NCI-H345 treated with DMSO at 0.1 percent for 48 hours (cell line): ENCODE measurements around the gene HAUS5.
"Not testable (repeated sequence)": the region's sequence is repeated elsewhere in the genome, so short reads cannot be mapped to it uniquely, and the experiment has no call there.

Experiments
- DNase-seq: peaks from one replicate; lab custom pipeline; 2025; ENCODE audit not compliant: unreplicated experiment; lab: John Stamatoyannopoulos, UW

The HAUS5 gene

GRCh38 chr19:35641515-35642151 lies 29.1 kb downstream of the HAUS5 start, which contains the start of gene ETV2:
Gene ETV2 (plus strand): TSS chr19:35641745. CDS start chr19:35642461, 716 bp downstream.
- DNase-seq, result no peak

GRCh38 chr19:35642312-35642711 lies 29.8 kb downstream of the HAUS5 start:
- DNase-seq, result no peak

GRCh38 chr19:35642798-35643254 lies 30.3 kb downstream of the HAUS5 start:
- no peak for DNase-seq

- peak; percentile 97 for DNase-seq
These were observed 31.0 kb downstream of the HAUS5 start for GRCh38 chr19:35643255-35644205.

GRCh38 chr19:35644206-35644986 lies 31.9 kb downstream of the HAUS5 start:
- peak; percentile 100 for DNase-seq

GRCh38 chr19:35644987-35645679 lies 32.6 kb downstream of the HAUS5 start:
- peak; percentile 94 for DNase-seq

- DNase-seq, result no peak
These were observed 33.4 kb downstream of the HAUS5 start for GRCh38 chr19:35645680-35646511.

GRCh38 chr19:35648017-35648961 lies 35.8 kb downstream of the HAUS5 start, which contains the start of gene COX6B1:
Gene COX6B1 (plus strand): TSS chr19:35648323. CDS start chr19:35651244, 2,921 bp downstream.
- peak; percentile 100 for DNase-seq

GRCh38 chr19:35650581-35650980 lies 38.0 kb downstream of the HAUS5 start:
- DNase-seq, result no peak

GRCh38 chr19:35654828-35655227 lies 42.3 kb downstream of the HAUS5 start:
- DNase-seq, result not testable (repeated sequence)

GRCh38 chr19:35655600-35655999 lies 43.1 kb downstream of the HAUS5 start:
- DNase-seq, result no peak

- no peak for DNase-seq
These were observed 44.2 kb downstream of the HAUS5 start for GRCh38 chr19:35656700-35657099.

- DNase-seq, result no peak
These were observed 45.6 kb downstream of the HAUS5 start for GRCh38 chr19:35657904-35658700.

GRCh38 chr19:35661995-35662340 lies 49.4 kb downstream of the HAUS5 start:
- no peak for DNase-seq

GRCh38 chr19:35663981-35664380 lies 51.4 kb downstream of the HAUS5 start:
- no peak for DNase-seq

- no peak for DNase-seq
These were observed 52.6 kb downstream of the HAUS5 start for GRCh38 chr19:35665157-35665556.

- DNase-seq, result no peak
These were observed 53.1 kb downstream of the HAUS5 start for GRCh38 chr19:35665604-35666003.
